Activated CD8-positive, alpha-beta memory T cell treated with anti-CD3 and anti-CD28 coated beads, Interleukin-2, amount 50 U/mL, for 4 hours (primary cell): ENCODE measurements around the gene SLC7A10.
"Not testable (repeated sequence)": the region's sequence is repeated elsewhere in the genome, so short reads cannot be mapped to it uniquely, and the experiment has no call there.

Source experiments
- DNase-seq: peaks from one replicate; pipeline ENCODE4 v3.0.0-alpha.2; 2020

The SLC7A10 gene

GRCh38 chr19:33201473-33201872 lies 24.2 kb downstream of the SLC7A10 start:
- DNase-seq: no peak

DNA sequence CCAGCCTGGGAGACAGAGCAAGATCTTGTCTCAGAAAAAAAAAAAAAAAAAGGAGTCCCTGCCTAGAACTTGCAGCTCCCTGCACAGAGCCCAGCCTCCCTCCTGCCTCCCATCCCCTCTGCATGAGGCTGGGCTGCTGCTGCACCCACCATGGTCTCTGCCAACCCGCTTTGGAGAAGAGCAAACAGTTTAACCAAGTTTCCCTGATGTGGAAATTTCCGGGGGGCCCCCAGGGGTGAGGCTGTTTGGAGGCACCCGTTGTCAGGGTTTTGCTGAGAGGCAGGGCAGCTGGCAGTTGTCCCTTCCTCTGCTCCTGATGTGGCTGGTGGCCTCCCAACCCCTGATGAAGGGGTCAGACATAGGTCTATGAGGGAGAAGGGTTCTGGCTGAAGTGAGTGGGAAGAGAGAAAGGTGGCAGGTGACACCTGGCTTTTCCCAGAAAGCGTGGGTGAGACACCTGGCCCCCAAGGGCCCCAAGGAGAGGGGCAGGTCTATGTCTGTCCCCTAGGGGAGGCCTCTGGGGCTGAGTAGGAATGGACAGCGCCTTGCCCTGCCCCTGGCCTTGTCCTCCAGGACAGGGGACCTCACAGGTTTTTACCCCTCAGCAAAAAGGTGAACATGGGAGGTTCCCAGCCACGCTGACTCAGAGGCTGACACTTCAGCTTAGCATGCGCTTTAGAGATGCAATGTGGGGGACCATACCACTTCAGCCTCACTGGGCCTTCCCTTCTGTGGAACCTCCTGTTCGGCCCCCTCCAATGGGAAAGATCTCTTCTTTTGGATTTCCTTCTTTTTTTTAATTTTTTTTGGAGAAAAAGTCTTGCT lies 26.0 kb downstream of the SLC7A10 start:
- DNase-seq: no peak

DNA sequence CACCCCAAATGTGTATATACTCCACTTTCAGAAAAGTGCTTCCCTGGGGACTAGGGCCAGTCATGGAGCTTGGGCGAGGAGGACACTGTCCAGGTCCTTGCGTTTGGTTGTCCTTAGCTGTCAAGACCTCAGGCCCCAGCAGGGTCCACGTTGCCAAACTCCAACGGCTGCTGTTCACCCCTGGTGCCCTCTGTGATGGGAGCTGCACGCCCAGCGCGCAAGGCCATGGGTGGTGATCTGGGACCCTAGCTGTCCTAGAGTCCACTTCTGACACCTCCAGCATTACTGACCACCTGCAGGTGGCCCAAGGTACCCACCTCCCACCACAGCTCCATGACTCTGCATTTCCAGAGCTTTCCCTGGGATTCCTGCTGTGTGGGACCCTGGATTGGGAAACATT lies 27.5 kb downstream of the SLC7A10 start:
- DNase-seq: no peak

DNA sequence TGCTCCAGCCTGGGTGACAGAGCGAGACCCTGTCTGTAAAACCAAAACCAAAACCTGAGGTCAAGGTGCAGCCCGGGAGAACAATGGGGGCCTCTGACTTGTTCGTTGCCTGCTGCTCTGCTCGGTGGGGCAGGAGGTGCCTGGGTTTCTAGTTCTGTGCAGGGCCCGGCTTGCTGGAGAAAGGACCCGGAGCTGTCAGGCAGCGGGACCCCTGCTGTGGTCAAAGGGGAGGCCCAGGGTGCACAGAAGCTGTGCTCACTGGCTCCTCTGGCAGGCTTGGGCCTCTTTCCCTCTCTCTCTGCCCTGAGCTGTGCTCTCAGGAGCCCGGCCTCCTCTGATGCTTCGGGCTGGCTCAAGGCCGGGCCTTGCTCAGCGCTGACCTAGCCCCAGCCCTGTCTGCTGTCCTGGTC lies 28.1 kb downstream of the SLC7A10 start:
- DNase-seq: no peak

GRCh38 chr19:33196446-33197193 lies 29.0 kb downstream of the SLC7A10 start:
- no peak for DNase-seq

DNA sequence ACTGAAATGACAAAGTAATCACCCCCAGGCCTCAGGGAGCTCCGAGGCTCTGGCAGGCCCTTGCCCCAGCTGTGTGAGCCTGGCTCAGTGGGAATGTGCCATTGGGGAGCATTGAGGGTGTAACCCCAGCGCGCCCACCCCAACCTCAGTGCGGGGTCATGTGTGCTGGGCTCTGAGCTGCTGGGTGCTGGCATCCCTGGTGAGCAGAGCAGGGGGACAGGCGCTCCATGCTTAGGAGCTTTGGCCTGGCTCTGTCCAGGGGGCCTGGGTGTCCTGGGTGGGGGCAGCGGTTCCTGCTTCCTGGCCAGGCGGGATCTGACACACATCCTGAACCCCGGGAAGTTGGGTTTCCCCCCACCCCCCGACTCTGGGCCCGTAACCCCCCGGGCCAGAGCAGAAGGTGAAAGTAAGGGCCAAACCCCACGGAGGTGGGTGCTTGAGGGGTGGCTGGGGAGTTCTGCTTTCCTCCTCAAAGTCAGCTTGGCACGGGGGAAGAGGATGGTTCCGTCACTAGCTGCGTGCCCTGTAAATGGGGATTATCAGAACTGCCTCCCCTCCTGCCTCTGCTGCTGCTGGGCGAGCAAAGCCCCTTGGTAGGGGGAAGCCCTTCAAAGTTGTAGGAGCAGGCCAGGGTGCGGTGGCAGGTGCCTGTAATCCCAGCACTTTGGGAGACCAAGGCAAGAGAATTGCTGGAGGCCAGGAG lies 29.9 kb downstream of the SLC7A10 start:
- DNase-seq: no peak

- DNase-seq: no peak
Observed at GRCh38 chr19:33194886-33195644, 30.6 kb downstream of the SLC7A10 start.

- DNase-seq: no peak
Observed at GRCh38 chr19:33194532-33194885, 31.1 kb downstream of the SLC7A10 start.

DNA sequence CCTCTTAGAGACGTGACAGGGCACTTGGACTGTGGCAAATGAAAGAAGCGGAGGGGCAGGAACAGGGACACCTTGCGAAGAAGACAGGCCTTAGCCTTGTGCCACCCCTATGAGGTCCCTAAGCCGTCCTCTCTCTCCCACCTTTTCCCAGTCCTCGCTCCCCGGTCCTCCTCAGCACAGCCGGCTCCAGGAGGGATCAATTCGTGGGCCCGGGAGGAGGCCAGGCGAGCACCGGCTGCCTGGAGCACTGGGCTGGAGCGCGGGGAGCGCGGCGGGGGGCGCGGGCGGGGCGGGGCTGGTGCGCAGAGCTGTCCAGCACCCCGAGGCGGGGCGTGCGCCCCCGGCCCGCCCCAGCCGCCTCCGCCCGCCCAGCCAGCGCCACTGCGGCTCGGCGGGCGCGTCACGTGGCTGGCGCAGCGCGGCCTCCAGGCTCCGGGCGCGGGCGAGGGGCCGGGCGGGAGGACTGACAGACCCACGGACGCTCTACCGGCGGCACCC lies 31.7 kb downstream of the SLC7A10 start, which contains the start of gene LRP3:
Gene LRP3, plus strand, starts transcription at position 466 of the 498 bp plus-strand sequence. CDS start 456 bp downstream, outside the sequence.
- no peak for DNase-seq

GRCh38 chr19:33193269-33193864 lies 32.3 kb downstream of the SLC7A10 start:
- DNase-seq: no peak

GRCh38 chr19:33192010-33192409 lies 33.6 kb downstream of the SLC7A10 start:
- DNase-seq: no peak

- DNase-seq: no peak
Observed at GRCh38 chr19:33191501-33191900, 34.1 kb downstream of the SLC7A10 start.

DNA sequence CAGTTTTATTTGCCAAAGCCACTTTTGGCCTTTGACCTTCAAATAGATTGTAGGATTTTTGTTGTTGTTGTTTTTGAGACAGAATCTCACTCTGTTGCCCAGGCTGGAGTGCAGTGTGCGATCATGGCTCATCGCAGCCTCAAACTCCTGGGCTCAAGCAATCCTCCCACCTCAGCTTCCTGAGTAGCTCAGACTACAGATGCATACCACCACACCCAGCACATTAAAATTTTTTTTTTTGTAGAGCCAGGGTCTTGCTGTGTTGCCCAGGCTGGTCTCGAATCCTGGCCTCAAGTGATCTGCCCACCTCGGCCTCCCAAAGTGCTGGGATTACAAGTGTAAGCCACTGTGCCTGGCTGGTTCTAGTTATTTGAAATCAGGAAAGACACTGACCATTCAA lies 34.6 kb downstream of the SLC7A10 start:
- DNase-seq: not testable (repeated sequence)

DNA sequence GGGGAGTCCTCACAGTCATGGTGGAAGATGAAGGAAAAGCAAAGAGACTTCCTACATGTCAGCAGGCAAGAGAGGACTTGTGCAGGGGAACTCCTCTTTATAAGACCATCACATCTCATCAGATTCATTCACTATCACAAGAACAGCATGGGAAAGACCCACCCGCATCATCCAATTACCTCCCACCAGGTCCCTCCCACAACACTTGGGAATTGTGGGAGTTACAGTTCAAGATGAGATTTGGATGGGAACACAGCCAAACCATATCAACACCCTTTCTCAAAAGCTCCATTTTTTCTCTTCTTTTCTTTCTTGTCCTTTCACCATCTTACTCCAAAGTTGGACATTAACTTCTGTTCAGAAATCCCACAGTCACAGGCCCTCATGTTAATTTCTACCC lies 36.2 kb downstream of the SLC7A10 start:
- DNase-seq: no peak

- no peak for DNase-seq
Observed at GRCh38 chr19:33187183-33187540, 38.5 kb downstream of the SLC7A10 start.

GRCh38 chr19:33186431-33187182 lies 39.0 kb downstream of the SLC7A10 start:
- no peak for DNase-seq

GRCh38 chr19:33177417-33177979 lies 48.2 kb downstream of the SLC7A10 start:
- DNase-seq: no peak

GRCh38 chr19:33176670-33177416 lies 48.8 kb downstream of the SLC7A10 start:
- DNase-seq: peak; percentile 96

GRCh38 chr19:33175886-33176669 lies 49.6 kb downstream of the SLC7A10 start:
- DNase-seq: no peak
